Measurements from ENCODE around the gene AHCYL2. TPM values are rescaled to one million over a fixed set of nuclear protein-coding genes. Genes with fewer than 3 reads are reported as not detected.

The AHCYL2 gene
- total RNA-seq, 1 experiment from 2014 or later, result 25.6 TPM

DNA sequence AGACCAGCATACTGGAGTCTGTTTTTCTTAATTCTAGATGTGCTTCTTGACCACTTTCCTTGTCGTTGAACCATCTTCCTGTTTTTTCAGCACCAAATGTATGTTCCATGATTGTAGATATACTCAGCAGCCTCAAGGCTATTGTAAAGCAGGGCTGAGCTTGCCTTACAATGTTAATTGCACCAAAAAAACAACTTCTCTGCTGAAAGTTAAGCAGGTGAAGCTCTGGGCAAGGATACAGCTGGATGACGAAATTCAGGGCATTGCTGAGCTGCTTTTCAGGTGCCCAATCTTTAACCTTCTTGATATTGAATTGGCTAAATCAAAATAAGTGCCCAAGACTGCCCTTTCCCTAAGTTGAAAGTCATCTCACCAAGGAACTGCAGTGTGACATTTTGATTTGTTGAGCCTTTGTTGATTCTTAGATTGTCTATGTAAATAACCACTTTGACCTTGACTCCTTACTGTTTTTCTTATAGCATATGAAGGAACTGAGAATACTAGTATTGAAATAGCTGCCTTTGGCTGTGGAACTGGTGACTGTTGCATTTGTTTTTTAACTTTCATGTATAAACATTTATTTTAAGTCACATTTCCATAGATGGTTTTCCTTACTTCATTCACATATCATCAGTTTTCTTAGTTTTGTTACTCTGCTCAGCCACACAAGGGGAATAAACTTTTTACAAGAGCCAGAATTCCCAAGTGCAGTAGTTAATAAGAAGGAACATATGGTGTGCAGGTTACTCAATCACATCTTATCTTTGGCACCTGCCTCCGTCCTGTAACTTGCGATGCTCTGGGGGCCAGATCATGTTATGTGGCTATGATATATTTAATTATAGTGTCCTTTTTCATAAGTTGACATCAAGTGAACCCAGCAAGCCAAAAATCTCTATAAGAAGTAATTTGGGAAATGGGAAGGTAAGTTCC, 3.1 kb downstream of the AHCYL2 start (continued):
- TF ChIP-seq, protein P1, sequence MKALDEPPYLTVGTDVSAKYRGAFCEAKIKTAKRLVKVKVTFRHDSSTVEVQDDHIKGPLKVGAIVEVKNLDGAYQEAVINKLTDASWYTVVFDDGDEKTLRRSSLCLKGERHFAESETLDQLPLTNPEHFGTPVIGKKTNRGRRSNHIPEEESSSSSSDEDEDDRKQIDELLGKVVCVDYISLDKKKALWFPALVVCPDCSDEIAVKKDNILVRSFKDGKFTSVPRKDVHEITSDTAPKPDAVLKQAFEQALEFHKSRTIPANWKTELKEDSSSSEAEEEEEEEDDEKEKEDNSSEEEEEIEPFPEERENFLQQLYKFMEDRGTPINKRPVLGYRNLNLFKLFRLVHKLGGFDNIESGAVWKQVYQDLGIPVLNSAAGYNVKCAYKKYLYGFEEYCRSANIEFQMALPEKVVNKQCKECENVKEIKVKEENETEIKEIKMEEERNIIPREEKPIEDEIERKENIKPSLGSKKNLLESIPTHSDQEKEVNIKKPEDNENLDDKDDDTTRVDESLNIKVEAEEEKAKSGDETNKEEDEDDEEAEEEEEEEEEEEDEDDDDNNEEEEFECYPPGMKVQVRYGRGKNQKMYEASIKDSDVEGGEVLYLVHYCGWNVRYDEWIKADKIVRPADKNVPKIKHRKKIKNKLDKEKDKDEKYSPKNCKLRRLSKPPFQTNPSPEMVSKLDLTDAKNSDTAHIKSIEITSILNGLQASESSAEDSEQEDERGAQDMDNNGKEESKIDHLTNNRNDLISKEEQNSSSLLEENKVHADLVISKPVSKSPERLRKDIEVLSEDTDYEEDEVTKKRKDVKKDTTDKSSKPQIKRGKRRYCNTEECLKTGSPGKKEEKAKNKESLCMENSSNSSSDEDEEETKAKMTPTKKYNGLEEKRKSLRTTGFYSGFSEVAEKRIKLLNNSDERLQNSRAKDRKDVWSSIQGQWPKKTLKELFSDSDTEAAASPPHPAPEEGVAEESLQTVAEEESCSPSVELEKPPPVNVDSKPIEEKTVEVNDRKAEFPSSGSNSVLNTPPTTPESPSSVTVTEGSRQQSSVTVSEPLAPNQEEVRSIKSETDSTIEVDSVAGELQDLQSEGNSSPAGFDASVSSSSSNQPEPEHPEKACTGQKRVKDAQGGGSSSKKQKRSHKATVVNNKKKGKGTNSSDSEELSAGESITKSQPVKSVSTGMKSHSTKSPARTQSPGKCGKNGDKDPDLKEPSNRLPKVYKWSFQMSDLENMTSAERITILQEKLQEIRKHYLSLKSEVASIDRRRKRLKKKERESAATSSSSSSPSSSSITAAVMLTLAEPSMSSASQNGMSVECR (CRISPR knock-in tag; IDR thresholded peaks at IDR 0.05; ENCODE audit: borderline replicate concordance), result no peak
- TF ChIP-seq NFE2L1 (CRISPR knock-in tag; IDR thresholded peaks at IDR 0.05), result no peak
- TF ChIP-seq, protein P2, sequence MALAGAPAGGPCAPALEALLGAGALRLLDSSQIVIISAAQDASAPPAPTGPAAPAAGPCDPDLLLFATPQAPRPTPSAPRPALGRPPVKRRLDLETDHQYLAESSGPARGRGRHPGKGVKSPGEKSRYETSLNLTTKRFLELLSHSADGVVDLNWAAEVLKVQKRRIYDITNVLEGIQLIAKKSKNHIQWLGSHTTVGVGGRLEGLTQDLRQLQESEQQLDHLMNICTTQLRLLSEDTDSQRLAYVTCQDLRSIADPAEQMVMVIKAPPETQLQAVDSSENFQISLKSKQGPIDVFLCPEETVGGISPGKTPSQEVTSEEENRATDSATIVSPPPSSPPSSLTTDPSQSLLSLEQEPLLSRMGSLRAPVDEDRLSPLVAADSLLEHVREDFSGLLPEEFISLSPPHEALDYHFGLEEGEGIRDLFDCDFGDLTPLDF (CRISPR knock-in tag; IDR thresholded peaks at IDR 0.05), result no peak
- TF ChIP-seq, protein P3, sequence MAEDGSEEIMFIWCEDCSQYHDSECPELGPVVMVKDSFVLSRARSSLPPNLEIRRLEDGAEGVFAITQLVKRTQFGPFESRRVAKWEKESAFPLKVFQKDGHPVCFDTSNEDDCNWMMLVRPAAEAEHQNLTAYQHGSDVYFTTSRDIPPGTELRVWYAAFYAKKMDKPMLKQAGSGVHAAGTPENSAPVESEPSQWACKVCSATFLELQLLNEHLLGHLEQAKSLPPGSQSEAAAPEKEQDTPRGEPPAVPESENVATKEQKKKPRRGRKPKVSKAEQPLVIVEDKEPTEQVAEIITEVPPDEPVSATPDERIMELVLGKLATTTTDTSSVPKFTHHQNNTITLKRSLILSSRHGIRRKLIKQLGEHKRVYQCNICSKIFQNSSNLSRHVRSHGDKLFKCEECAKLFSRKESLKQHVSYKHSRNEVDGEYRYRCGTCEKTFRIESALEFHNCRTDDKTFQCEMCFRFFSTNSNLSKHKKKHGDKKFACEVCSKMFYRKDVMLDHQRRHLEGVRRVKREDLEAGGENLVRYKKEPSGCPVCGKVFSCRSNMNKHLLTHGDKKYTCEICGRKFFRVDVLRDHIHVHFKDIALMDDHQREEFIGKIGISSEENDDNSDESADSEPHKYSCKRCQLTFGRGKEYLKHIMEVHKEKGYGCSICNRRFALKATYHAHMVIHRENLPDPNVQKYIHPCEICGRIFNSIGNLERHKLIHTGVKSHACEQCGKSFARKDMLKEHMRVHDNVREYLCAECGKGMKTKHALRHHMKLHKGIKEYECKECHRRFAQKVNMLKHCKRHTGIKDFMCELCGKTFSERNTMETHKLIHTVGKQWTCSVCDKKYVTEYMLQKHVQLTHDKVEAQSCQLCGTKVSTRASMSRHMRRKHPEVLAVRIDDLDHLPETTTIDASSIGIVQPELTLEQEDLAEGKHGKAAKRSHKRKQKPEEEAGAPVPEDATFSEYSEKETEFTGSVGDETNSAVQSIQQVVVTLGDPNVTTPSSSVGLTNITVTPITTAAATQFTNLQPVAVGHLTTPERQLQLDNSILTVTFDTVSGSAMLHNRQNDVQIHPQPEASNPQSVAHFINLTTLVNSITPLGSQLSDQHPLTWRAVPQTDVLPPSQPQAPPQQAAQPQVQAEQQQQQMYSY (CRISPR knock-in tag; IDR thresholded peaks at IDR 0.05), result no peak

DNA sequence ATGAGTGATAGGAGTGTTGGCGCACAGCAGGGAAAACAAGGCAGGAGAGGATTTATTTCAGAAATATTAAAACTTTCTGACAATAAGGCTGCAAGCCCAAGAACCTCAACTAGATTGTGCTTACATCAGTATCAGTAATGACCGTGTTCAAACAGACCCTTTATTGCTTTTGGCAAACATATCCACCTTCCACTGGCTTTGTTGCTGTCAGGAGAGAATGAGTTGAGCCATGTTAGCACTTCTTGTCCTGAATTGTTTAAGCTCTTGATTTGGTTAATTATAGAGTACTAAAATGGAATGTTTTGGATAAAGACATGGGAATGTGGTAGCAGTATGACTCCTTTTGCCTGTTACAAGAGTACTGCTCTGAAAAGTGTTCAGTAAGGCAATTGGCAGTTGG, 3.8 kb downstream of the AHCYL2 start:
- no peak for TF ChIP-seq TEAD1 (CRISPR knock-in tag; IDR thresholded peaks at IDR 0.05)
- Mint-ChIP-seq H3K4me3 (no peak overlapping the region), H3K27ac (no peak overlapping the region), H3K9me3 (no peaks in the 10 kb centered on the region), H3K4me1 (peaks cover 22% of the 10 kb centered on the region), H3K27me3 (ENCODE audit: low read depth) (no peaks in the 10 kb centered on the region), H3K36me3 (no peaks in the 10 kb centered on the region)
- ChIA-PET CTCF (interaction anchor here (1.3 to 1.4 kb wide), 2 partner anchors 10 to 115 kb away, joined by 3 to 7 read pairs; no protein-coding TSS in a partner anchor), POLR2A (no interaction called here)
- DNase-seq (ENCODE audit: low spot score) (no peak), ATAC-seq (no peak)

DNA sequence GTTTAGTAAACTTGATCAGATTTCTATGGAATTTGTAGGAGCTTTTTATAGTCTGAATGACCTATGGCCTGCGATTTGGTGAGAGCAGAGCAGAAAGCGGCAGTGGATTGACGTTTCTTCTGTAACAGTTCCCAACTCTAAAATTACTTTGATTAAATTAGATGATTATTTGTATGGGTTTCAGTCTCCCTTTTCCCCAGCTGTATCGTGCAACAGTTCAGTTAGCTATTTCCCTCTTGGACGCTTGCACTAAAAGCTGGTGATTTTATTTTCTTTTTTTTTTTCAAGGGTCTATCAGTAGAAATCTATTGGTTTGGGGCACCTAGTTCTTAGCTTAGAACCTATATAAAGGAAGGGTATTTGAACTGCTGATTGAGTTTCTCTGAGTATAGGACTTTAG, 6.8 kb downstream of the AHCYL2 start:
- POLR2A ChIA-PET, result interaction anchor here (0.9 kb wide), 1 partner anchor 75 kb away, joined by 3 read pairs; no protein-coding TSS in a partner anchor
- TF ChIP-seq, protein P4, sequence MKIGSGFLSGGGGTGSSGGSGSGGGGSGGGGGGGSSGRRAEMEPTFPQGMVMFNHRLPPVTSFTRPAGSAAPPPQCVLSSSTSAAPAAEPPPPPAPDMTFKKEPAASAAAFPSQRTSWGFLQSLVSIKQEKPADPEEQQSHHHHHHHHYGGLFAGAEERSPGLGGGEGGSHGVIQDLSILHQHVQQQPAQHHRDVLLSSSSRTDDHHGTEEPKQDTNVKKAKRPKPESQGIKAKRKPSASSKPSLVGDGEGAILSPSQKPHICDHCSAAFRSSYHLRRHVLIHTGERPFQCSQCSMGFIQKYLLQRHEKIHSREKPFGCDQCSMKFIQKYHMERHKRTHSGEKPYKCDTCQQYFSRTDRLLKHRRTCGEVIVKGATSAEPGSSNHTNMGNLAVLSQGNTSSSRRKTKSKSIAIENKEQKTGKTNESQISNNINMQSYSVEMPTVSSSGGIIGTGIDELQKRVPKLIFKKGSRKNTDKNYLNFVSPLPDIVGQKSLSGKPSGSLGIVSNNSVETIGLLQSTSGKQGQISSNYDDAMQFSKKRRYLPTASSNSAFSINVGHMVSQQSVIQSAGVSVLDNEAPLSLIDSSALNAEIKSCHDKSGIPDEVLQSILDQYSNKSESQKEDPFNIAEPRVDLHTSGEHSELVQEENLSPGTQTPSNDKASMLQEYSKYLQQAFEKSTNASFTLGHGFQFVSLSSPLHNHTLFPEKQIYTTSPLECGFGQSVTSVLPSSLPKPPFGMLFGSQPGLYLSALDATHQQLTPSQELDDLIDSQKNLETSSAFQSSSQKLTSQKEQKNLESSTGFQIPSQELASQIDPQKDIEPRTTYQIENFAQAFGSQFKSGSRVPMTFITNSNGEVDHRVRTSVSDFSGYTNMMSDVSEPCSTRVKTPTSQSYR (CRISPR knock-in tag; IDR thresholded peaks at IDR 0.05), result no peak
- TF ChIP-seq, protein P5, sequence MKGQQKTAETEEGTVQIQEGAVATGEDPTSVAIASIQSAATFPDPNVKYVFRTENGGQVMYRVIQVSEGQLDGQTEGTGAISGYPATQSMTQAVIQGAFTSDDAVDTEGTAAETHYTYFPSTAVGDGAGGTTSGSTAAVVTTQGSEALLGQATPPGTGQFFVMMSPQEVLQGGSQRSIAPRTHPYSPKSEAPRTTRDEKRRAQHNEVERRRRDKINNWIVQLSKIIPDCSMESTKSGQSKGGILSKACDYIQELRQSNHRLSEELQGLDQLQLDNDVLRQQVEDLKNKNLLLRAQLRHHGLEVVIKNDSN (CRISPR knock-in tag; IDR thresholded peaks at IDR 0.05), result no peak
- TF ChIP-seq, protein P6, sequence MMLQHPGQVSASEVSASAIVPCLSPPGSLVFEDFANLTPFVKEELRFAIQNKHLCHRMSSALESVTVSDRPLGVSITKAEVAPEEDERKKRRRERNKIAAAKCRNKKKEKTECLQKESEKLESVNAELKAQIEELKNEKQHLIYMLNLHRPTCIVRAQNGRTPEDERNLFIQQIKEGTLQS (CRISPR knock-in tag; conservative IDR thresholded peaks at IDR 0.05), result no peak
- TF ChIP-seq RORB (CRISPR knock-in tag; IDR thresholded peaks at IDR 0.05) (no peak), SOX15 (CRISPR knock-in tag; IDR thresholded peaks at IDR 0.05) (no peak), JUN (CRISPR knock-in tag; IDR thresholded peaks at IDR 0.05) (no peak), FOXJ3 (CRISPR knock-in tag; IDR thresholded peaks at IDR 0.05; ENCODE audit: borderline replicate concordance) (no peak)
- peaks cover 10% of the 10 kb centered on the region for H3K4me1 Mint-ChIP-seq
- H3K27ac Mint-ChIP-seq, result no peak overlapping the region
- DNase-seq (ENCODE audit: low spot score), result no peak
- no peak overlapping the region for H3K4me3 Mint-ChIP-seq
- H3K36me3 Mint-ChIP-seq, result no peaks in the 10 kb centered on the region
- no peaks in the 10 kb centered on the region for H3K9me3 Mint-ChIP-seq
- CTCF ChIA-PET, result interaction anchor here (1.5 to 1.8 kb wide), 2 partner anchors 13 to 67 kb away, joined by 5 read pairs; no protein-coding TSS in a partner anchor
- H3K27me3 Mint-ChIP-seq (ENCODE audit: low read depth), result no peaks in the 10 kb centered on the region
- no peak for ATAC-seq
